IMR-90 (cell line): ENCODE results near the gene ALDH1A2. TPM values are rescaled to one million over a fixed set of nuclear protein-coding genes. Genes with fewer than 3 reads are reported as not detected.

Source experiments
- ATAC-seq: fragments of 200-7000 bp; cut with Tn5 transposase; 2 replicates; pipeline ENCODE4 v1.9.1; 2020; ENCODE audit warnings: low read depth, mild to moderate bottlenecking, moderate library complexity
- BruUV-seq: library from RNA; stranded (reverse); fragments of 400-500 nt; replicated peaks from 2 replicates; lab custom pipeline; 2021; lab: Mats Ljungman, UMichigan
- CTCF ChIA-PET: fragments of 300-600 bp; formaldehyde crosslinking; extraction: SDS; loops from one replicate; lab custom pipeline; 2021; ENCODE audit warnings: antibody characterized with exemption; lab: Yijun Ruan, JAX
- POLR2A ChIA-PET: fragments of 300-600 bp; sonication (Branson Sonifier 250); formaldehyde crosslinking; loops from one replicate; lab custom pipeline; 2022; ENCODE audit warnings: antibody characterized with exemption; ENCODE audit not compliant: unreplicated experiment; lab: Charles Lee
- DNase-seq: peaks from one replicate; pipeline ENCODE4 v3.0.0; 2013
- H2AFZ ChIP-seq: replicated peaks from 2 replicates; pipeline ENCODE3; 2013; ENCODE audit warnings: low read length, mild to moderate bottlenecking; ENCODE audit not compliant: poor library complexity
- H2AK5ac ChIP-seq: 2 replicates; pipeline ENCODE4 v1.6.1; 2013; ENCODE audit warnings: low read depth, low read length, inconsistent platforms
- H2AK9ac ChIP-seq: replicated peaks from 2 replicates; pipeline ENCODE3; 2013; ENCODE audit warnings: mild to moderate bottlenecking, low read depth, low read length, moderate library complexity; ENCODE audit not compliant: poor library complexity
- H2BK120ac ChIP-seq: 2 replicates; pipeline ENCODE4 v1.6.1; 2013; ENCODE audit warnings: low read depth, low read length, inconsistent platforms
- H2BK15ac ChIP-seq: 3 replicates; pipeline ENCODE4 v1.6.1; 2013; ENCODE audit warnings: low read depth, low read length, inconsistent platforms
- H2BK20ac ChIP-seq: 2 replicates; pipeline ENCODE4 v1.6.1; 2013; ENCODE audit warnings: low read depth, mild to moderate bottlenecking, inconsistent platforms, low read length, moderate library complexity
- H2BK5ac ChIP-seq: 2 replicates; pipeline ENCODE4 v1.6.1; 2013; ENCODE audit warnings: mild to moderate bottlenecking, low read depth, low read length, inconsistent platforms; ENCODE audit not compliant: poor library complexity, severe bottlenecking
- H3K14ac ChIP-seq: replicated peaks from 2 replicates; pipeline ENCODE4 v1.6.1; 2013; ENCODE audit warnings: low read depth, low read length, inconsistent platforms
- H3K18ac ChIP-seq: 2 replicates; pipeline ENCODE4 v1.6.1; 2013; ENCODE audit warnings: low read depth, low read length, control low read depth
- H3K23ac ChIP-seq: 2 replicates; pipeline ENCODE4 v1.6.1; 2013; ENCODE audit warnings: low read depth, low read length, inconsistent platforms
- H3K27ac ChIP-seq: 2 replicates; pipeline ENCODE4 v1.5.1; 2013; ENCODE audit warnings: mild to moderate bottlenecking, control low read depth, low read length; ENCODE audit not compliant: insufficient read depth
- H3K27me3 ChIP-seq: 2 replicates; pipeline ENCODE4 v1.6.1; 2013; ENCODE audit warnings: low read length; ENCODE audit not compliant: control insufficient read depth, insufficient read depth
- H3K36me3 ChIP-seq: 2 replicates; pipeline ENCODE4 v1.6.1; 2013; ENCODE audit warnings: low read length, mixed read lengths; ENCODE audit not compliant: control insufficient read depth, insufficient read depth
- H3K4ac ChIP-seq: 2 replicates; pipeline ENCODE4 v1.6.1; 2013; ENCODE audit warnings: low read depth, low read length, inconsistent platforms
- H3K4me1 ChIP-seq: 2 replicates; pipeline ENCODE4 v1.6.1; 2013; ENCODE audit warnings: low read length, mixed read lengths; ENCODE audit not compliant: control insufficient read depth, insufficient read depth
- H3K4me2 ChIP-seq: 2 replicates; pipeline ENCODE4 v1.6.1; 2013; ENCODE audit warnings: low read depth, mild to moderate bottlenecking, control low read depth, low read length, moderate library complexity
- H3K4me3 ChIP-seq: 2 replicates; pipeline ENCODE4 v1.5.1; 2013; ENCODE audit warnings: low read depth, mild to moderate bottlenecking, control low read depth, low read length, moderate library complexity; ENCODE audit not compliant: insufficient read depth
- H3K56ac ChIP-seq: 2 replicates; pipeline ENCODE4 v1.6.1; 2013; ENCODE audit warnings: low read length, inconsistent platforms; ENCODE audit not compliant: insufficient read depth; ENCODE audit errors: extremely low read depth
- H3K79me1 ChIP-seq, 2 experiments: 2 replicates each; pipeline ENCODE4 v1.6.1; 2013; ENCODE audit warnings: low read length in 2 of 2, inconsistent platforms in 1 of 2, low read depth in 1 of 2
- H3K9ac ChIP-seq: 2 replicates; pipeline ENCODE4 v1.6.1; 2013; ENCODE audit warnings: low read depth, low read length, control low read depth
- H3K9me1 ChIP-seq: 2 replicates; pipeline ENCODE4 v1.6.1; 2013; ENCODE audit warnings: low read length, inconsistent platforms; ENCODE audit not compliant: insufficient read depth
- H3K9me3 ChIP-seq: 2 replicates; pipeline ENCODE4 v1.6.1; 2013; ENCODE audit warnings: low read length; ENCODE audit not compliant: control insufficient read depth, insufficient read depth
- H4K20me1 ChIP-seq: 2 replicates; pipeline ENCODE4 v1.6.1; 2013; ENCODE audit warnings: low read length, inconsistent platforms; ENCODE audit not compliant: insufficient read depth
- H4K5ac ChIP-seq: 2 replicates; pipeline ENCODE4 v1.6.1; 2013; ENCODE audit warnings: mild to moderate bottlenecking, low read depth, low read length, control low read depth
- H4K8ac ChIP-seq, 2 experiments: 2 replicates each; pipeline ENCODE4 v1.6.1; 2013; ENCODE audit warnings: low read depth in 2 of 2, low read length in 2 of 2, control low read depth in 1 of 2, inconsistent platforms in 1 of 2
- H4K91ac ChIP-seq: 2 replicates; pipeline ENCODE4 v1.6.1; 2013; ENCODE audit warnings: low read depth, low read length, inconsistent platforms; ENCODE audit not compliant: insufficient read depth
- CTCF ChIP-seq: conservative IDR thresholded peaks from 2 replicates; pipeline ENCODE4 v1.5.1; 2012; ENCODE audit warnings: mild to moderate bottlenecking, low read depth, low read length, improper control_type of control experiment
- FOS ChIP-seq: fragments of 150-350 bp; IDR thresholded peaks from 2 replicates; pipeline ENCODE4 v1.6.1; 2016; ENCODE audit warnings: low read depth, low read length
- NFE2L2 ChIP-seq: fragments of 150-350 bp; IDR thresholded peaks from 2 replicates; pipeline ENCODE4 v1.6.1; 2016; ENCODE audit warnings: low read depth, mild to moderate bottlenecking, low read length
- RAD21 ChIP-seq: IDR thresholded peaks from 2 replicates; pipeline ENCODE4 v1.6.1; 2012; ENCODE audit warnings: low read length, improper control_type of control experiment
- SMC3 ChIP-seq: fragments of 150-350 bp; IDR thresholded peaks from 2 replicates; pipeline ENCODE4 v1.6.1; 2016; ENCODE audit warnings: low read depth, mild to moderate bottlenecking, antibody characterized with exemption, low read length, moderate library complexity
- WGBS, 2 experiments: methylation state at CpG; one replicate each; pipeline versions ENCODE4 v1.1.5 to v1.1.7; 2013; ENCODE audit warnings: missing lambda C conversion rate in 2 of 2; ENCODE audit not compliant: insufficient read length in 1 of 2; ENCODE audit errors: extremely low coverage in 2 of 2; 5-methylcytosine and 5-hydroxymethylcytosine counted together
- dilution Hi-C: fragments of 300-500 bp; cut with HindIII; formaldehyde crosslinking; loops from one replicate; pipeline ENCODE4 v1.14.3; 2018; ENCODE audit warnings: low sequenced_read_pairs; ENCODE audit not compliant: unreplicated experiment
- in situ Hi-C: fragments of 300-500 bp; cut with MboI; formaldehyde crosslinking; loops from 3 replicates; pipeline ENCODE4 v1.14.3; 2019; ENCODE audit warnings: low sequenced_read_pairs, inconsistent platforms, mixed read lengths
- intact Hi-C: fragments of 100-400 bp; cut with micrococcal nuclease; formaldehyde crosslinking; loops from 2 replicates; pipeline ENCODE4 v1.10.0; 2022
- polyA plus RNA-seq, 3 experiments: library from polyadenylated mRNA; depleted of rRNA; stranded (reverse); fragments of >200 nt; gene quantifications; 2 replicates each; pipeline ENCODE4 v1.2.3, GENCODE V29; 2012; ENCODE audit warnings: low replicate concordance in 1 of 3
- total RNA-seq: library from RNA; depleted of rRNA; stranded (reverse); fragments of >200 nt; gene quantifications from 2 replicates; pipeline ENCODE4 v1.2.3, GENCODE V29; 2012

The ALDH1A2 gene
- total and polyA plus RNA-seq, 2 of the 4 experiments (the other 2 are of a cell fraction): not detected

- ATAC-seq (peak; percentile 81), DNase-seq (peak; percentile 39)
- H3K9ac ChIP-seq: no peak overlapping the region
- peak; percentile 60 for TF ChIP-seq CTCF
- peak; percentile 52 for TF ChIP-seq SMC3
- no peak for TF ChIP-seq FOS
- TF ChIP-seq RAD21: peak; percentile 38
- TF ChIP-seq NFE2L2: no peak
- H3K4me3 ChIP-seq: no peak overlapping the region
- no peak overlapping the region for H3K4me2 ChIP-seq
- no peak overlapping the region for H2AK9ac ChIP-seq
- no peak overlapping the region for H2BK15ac ChIP-seq
- H2AK5ac ChIP-seq: no peak overlapping the region
- H3K9me3 ChIP-seq: no peaks in the 10 kb centered on the region
- H4K8ac ChIP-seq: no peak overlapping the region
- no CpG with 5 or more reads among the region's 5 CpGs for WGBS, 2 experiments
- H3K9me1 ChIP-seq: no peaks in the 10 kb centered on the region
- no peak overlapping the region for H3K4ac ChIP-seq
- H4K91ac ChIP-seq: no peak overlapping the region
- POLR2A ChIA-PET: no interaction called here
- intact Hi-C loops: loop anchor here (1.0 kb wide), 1 partner anchor 139 kb away; no protein-coding TSS in a partner anchor
- H3K79me1 ChIP-seq: no peaks in the 10 kb centered on the region
- no peak overlapping the region for H3K27ac ChIP-seq
- no peaks in the 10 kb centered on the region for H4K20me1 ChIP-seq
- dilution Hi-C loops: no loop called here
- peaks cover 2% of the 10 kb centered on the region; the same call in 1 of the 2 replicates for H3K27me3 ChIP-seq
- CTCF ChIA-PET: interaction anchor here (0.5 to 0.8 kb wide), 2 partner anchors 17 to 24 kb away, joined by 3 to 5 read pairs; no protein-coding TSS in a partner anchor
- in situ Hi-C loops: no loop called here
- no peak overlapping the region for H3K23ac ChIP-seq
- H4K5ac ChIP-seq: no peak overlapping the region
- no peak overlapping the region for H3K56ac ChIP-seq
- H3K4me1 ChIP-seq: no peaks in the 10 kb centered on the region
- H3K36me3 ChIP-seq: no peaks in the 10 kb centered on the region
- BruUV-seq: no TSS peak
- H3K18ac ChIP-seq: no peak overlapping the region
- H2BK5ac ChIP-seq: no peak overlapping the region
- H2BK120ac ChIP-seq: no peak overlapping the region
- no peak overlapping the region for H3K14ac ChIP-seq
- H2AFZ ChIP-seq: no peak overlapping the region
- no peak overlapping the region for H2BK20ac ChIP-seq
Observed at GRCh38 chr15:58043192-58043903, 22.2 kb downstream of the ALDH1A2 start.
